ENCODE results near the gene GLS.

GRCh38 chr2:190974629-190975361 is 94.2 kb downstream of the GLS start:
- TF ChIP-seq CTCF (tag by site-specific recombination; IDR thresholded peaks at IDR 0.05): no peak
- no peak for TF ChIP-seq ZNF274 (IDR thresholded peaks at IDR 0.05; ENCODE audit: low read length)
- no peak for TF ChIP-seq ZNF274 (tag by site-specific recombination; IDR thresholded peaks at IDR 0.05; ENCODE audit: borderline replicate concordance)
- TF ChIP-seq ZNF785 (tag by site-specific recombination; IDR thresholded peaks at IDR 0.05): no peak
- TF ChIP-seq ZNF629 (tag by site-specific recombination; IDR thresholded peaks at IDR 0.05): no peak
- TF ChIP-seq ELK4 (IDR thresholded peaks at IDR 0.05; ENCODE audit: borderline replicate concordance, low read depth, low read length): no peak
- no peak for TF ChIP-seq ZNF704 (tag by site-specific recombination; IDR thresholded peaks at IDR 0.05)
- TF ChIP-seq ZNF311 (tag by site-specific recombination; IDR thresholded peaks at IDR 0.05; ENCODE audit: borderline replicate concordance): no peak

Measured in HEK293 (cell line).